DMS79 (cell line): ENCODE data around the gene OST4.
A peak's percentile ranks its signal among the peaks of the same experiment; 100 is the strongest.

Experiments used
- DNase-seq: peaks from one replicate; lab custom pipeline; 2025; lab: John Stamatoyannopoulos, UW

Gene OST4

GRCh38 chr2:27092696-27093429 lies 21.4 kb upstream of the OST4 start:
- no peak for DNase-seq

- DNase-seq, result peak; percentile 25
Observed at GRCh38 chr2:27091746-27092695, 20.6 kb upstream of the OST4 start.

DNA sequence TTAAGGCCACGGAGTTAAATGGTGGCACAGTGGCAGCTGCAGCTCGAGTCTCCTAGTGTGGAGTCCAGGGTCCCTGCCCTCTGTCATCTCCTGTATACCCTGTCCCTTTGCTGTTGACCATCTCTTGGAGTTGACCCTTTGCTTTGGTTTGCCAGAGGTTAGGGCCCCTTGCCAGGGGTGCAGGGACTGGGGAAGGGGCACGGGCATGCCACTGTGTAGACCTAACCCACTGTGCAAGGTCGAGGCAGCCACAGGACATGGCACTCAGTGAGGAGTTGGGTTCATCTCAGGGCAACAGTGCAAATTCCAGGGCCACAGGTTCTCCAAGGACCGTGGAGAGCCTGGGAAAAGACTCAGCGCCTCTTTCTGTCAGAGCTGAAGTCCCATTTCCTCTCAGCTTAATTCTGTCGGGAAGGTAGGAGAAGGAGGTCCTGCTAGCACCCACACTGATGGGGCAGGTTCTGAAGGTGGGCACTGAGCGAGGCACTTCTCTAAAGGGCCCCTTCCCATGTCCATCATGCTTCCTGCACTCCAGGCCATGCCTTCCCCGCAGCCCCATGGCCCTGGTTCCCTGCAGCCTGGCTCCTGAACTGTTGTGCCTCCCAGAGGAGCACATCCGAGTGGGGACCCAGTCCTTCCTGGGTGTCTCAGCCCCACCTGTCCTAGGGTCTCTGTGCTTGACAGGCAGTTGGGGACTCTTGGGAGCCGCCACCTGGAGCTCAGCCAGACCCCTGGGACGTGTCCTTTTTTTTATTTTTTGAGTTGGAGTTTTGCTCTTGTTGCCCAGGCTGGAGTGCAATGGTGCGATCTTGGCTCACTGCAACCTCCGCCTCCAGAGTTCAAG lies 17.9 kb upstream of the OST4 start:
- no peak for DNase-seq

GRCh38 chr2:27088634-27089033 lies 17.2 kb upstream of the OST4 start:
- no peak for DNase-seq

- no peak for DNase-seq
Observed at GRCh38 chr2:27087823-27088410, 16.5 kb upstream of the OST4 start.

GRCh38 chr2:27086724-27087593 lies 15.5 kb upstream of the OST4 start, which contains the start of gene KHK:
TSS of gene KHK (plus strand) at chr2:27086772. CDS start at chr2:27087260, 488 bp downstream.
- DNase-seq, result peak; percentile 57

- peak; percentile 85 for DNase-seq
Observed at GRCh38 chr2:27086090-27086723, 14.8 kb upstream of the OST4 start.

GRCh38 chr2:27085673-27086089 lies 14.2 kb upstream of the OST4 start:
- DNase-seq, result no peak

GRCh38 chr2:27085062-27085672 lies 13.7 kb upstream of the OST4 start:
- DNase-seq, result no peak

GRCh38 chr2:27084297-27085061 lies 13.0 kb upstream of the OST4 start:
- no peak for DNase-seq

DNA sequence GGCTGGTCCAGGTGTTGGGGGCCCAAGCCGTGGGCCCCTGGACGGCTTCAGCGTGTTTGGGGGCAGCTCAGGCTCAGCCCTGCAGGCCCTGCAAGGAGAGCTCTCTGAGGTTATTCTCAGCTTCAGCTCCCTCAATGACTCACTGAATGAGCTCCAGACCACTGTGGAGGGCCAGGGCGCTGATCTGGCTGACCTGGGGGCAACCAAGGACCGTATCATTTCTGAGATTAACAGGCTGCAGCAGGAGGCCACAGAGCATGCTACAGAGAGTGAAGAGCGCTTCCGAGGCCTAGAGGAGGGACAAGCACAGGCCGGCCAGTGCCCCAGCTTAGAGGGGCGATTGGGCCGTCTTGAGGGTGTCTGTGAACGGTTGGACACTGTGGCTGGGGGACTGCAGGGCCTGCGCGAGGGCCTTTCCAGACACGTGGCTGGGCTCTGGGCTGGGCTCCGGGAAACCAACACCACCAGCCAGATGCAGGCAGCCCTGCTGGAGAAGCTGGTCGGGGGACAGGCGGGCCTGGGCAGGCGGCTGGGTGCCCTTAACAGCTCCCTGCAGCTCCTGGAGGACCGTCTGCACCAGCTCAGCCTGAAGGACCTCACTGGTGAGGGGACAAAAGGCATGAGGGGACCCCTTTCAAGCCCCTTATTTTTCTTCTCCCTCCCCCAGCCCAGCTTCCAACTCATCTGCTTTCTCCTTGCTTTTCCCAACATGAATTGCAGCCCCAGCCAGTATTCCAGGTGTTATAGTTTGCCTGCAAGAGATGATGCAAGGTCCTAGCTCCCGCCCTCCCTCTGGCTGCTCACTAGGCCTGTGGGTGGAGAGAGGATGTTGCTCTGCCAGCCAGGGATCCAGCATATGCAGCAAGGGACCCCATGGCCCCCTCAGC lies 12.2 kb upstream of the OST4 start:
- DNase-seq, result no peak

- DNase-seq, result no peak
Observed at GRCh38 chr2:27082773-27083409, 11.4 kb upstream of the OST4 start.

DNA sequence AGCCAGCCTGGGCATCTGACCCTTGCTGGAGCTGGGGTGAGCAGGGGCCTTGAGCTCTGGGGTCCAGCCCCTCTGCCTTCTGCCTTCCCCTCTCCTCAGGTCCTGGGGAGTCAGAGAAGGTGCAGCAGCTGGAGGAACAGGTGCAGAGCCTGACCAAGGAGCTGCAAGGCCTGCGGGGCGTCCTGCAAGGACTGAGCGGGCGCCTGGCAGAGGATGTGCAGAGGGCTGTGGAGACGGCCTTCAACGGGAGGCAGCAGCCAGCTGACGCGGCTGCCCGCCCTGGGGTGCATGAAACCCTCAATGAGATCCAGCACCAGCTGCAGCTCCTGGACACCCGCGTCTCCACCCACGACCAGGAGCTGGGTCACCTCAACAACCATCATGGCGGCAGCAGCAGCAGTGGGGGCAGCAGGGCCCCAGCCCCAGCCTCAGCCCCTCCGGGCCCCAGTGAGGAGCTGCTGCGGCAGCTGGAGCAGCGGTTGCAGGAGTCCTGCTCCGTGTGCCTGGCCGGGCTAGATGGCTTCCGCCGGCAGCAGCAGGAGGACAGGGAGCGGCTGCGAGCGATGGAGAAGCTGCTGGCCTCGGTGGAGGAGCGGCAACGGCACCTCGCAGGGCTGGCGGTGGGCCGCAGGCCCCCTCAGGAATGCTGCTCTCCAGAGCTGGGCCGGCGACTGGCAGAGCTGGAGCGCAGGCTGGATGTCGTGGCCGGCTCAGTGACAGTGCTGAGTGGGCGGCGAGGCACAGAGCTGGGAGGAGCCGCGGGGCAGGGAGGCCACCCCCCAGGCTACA lies 10.7 kb upstream of the OST4 start:
- DNase-seq, result no peak

- DNase-seq, result no peak
Observed at GRCh38 chr2:27080603-27080936, 9.1 kb upstream of the OST4 start.

DNA sequence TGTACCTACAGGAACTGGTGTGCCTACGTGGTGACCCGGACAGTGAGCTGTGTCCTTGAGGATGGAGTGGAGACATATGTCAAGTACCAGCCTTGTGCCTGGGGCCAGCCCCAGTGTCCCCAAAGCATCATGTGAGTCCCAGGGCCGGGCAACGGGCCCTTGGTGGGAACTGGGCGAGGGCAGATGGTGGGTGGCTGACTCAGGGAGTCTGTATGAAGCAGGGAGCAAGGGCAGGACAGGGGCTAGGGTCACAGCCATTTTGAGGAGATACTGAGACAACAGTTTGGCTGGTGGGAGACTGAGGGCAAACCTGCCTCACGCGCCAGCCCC lies 8.7 kb upstream of the OST4 start:
- DNase-seq, result no peak

DNA sequence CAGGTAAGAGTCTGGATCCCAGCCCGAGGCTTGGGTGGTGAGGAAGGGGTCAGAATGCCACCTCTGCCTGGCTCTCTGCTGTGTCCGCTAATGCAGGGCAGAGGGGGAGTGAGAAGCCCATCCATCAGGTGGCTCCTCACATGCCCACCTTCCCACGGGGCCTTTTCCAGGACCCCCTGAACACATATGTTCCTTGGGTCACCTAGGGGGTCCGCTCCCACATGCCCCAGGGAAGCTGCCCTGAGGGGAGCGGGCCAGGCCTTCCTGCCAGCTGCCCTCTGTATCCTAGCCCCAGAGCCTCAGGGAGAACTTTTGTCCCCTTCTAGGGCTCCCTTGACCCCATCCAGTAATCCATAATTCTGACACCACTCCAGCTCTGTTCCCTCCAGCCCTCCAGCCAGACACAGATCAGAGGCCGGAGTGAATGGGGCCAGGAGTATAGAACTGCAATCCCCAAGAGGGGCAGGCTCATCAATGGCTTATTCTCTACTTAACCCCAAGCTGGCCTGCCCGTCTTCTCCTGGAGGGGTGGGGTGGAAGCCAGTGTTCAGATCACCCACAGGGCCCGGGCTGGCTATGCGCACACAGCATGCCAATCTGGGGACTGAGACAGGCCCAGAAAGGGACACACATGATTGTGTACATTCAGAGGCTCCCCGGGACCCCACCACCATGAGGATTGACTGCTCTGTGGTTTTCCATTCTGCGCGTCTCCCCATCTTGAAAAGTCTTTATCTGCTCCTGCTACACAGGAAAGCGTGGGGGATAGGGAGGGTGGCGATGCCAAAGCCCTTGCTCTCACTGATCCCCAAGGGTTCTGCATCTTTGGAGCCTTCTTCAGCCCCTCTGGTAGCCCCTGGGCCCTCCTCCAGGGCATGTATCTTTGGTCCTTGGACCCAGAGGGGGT lies 8.0 kb upstream of the OST4 start:
- no peak for DNase-seq
